ENCODE data around the gene CD83. TPM values are rescaled to one million over a fixed set of nuclear protein-coding genes. Genes with fewer than 3 reads are reported as not detected.

The CD83 gene
- total RNA-seq, 5 donors from 2014 or later (not counting 1 experiment from before 2014, with no cell fraction given), result 6.4 to 30.9 (median 11.6) TPM

GRCh38 chr6:14128746-14129145 lies 11.2 kb downstream of the CD83 start:
- ATAC-seq (replicated peaks in 1 of 4) (no peak), DNase-seq (no peak)
- Histone ChIP-seq H3K9me3 (no peaks in the 10 kb centered on the region), H3K27ac (ENCODE audit: low read length) (no peak overlapping the region), H3K27me3 (replicated peaks in 1 of 2; ENCODE audit: control insufficient read depth in 2 of 2, extremely low read depth in 1 of 2, insufficient read depth in 2 of 2, low read length in 1 of 2) (no peaks in the 10 kb centered on the region), H3K4me3 (ENCODE audit: control insufficient read depth in 1 of 2, extremely low read depth in 1 of 2, low read length in 1 of 2) (no peak overlapping the region), H3K36me3 (ENCODE audit: control insufficient read depth in 2 of 2, extremely low read depth in 1 of 2, insufficient read depth in 1 of 2, low read length in 1 of 2) (peaks cover 3 to 22% of the 10 kb centered on the region in 2 donors), H3K4me1 (ENCODE audit: control insufficient read depth in 1 of 2, extremely low read depth in 1 of 2, insufficient read depth in 2 of 2, low read length in 2 of 2) (no peaks in the 10 kb centered on the region)
- 89% methylated on average over 2 of the region's 4 CpGs for WGBS (ENCODE audit: insufficient coverage)
- ChIA-PET POLR2A (interaction anchor here (0.9 to 1.2 kb wide), 2 partner anchors 10 to 18 kb away, joined by 3 to 6 read pairs; no protein-coding TSS in a partner anchor), CTCF (interaction anchor here in 1 of 2 donors (0.6 kb wide), 1 partner anchor 853 kb away, joined by 3 read pairs; no protein-coding TSS in a partner anchor)
- no peaks in the 10 kb centered on the region for H3K9me3 Mint-ChIP-seq
- H3K27me3 Mint-ChIP-seq, result no peaks in the 10 kb centered on the region
- no peak overlapping the region for H3K4me3 Mint-ChIP-seq
- H3K36me3 Mint-ChIP-seq, result peaks cover 48% of the 10 kb centered on the region
- H3K27ac Mint-ChIP-seq, result no peak overlapping the region
- peaks cover 9 to 32% (median 13%) of the 10 kb centered on the region in 3 donors for H3K4me1 Mint-ChIP-seq

GRCh38 chr6:14129575-14129974 lies 12.0 kb downstream of the CD83 start:
- DNase-seq (peak in 14 of 35 experiments; percentile 7 to 55 (median 18)), ATAC-seq (replicated peaks in 1 of 4) (peak; percentile 57 to 74 (median 71))
- Mint-ChIP-seq H3K27ac (no peak overlapping the region), H3K36me3 (peaks cover 53% of the 10 kb centered on the region), H3K4me1 (peaks cover 9 to 26% (median 13%) of the 10 kb centered on the region in 3 donors), H3K9me3 (no peaks in the 10 kb centered on the region), H3K4me3 (no peak overlapping the region), H3K27me3 (no peaks in the 10 kb centered on the region)
- WGBS (ENCODE audit: insufficient coverage), result 60% methylated on average over 1 of the region's 7 CpGs
- Histone ChIP-seq H3K36me3 (ENCODE audit: control insufficient read depth in 2 of 2, extremely low read depth in 1 of 2, insufficient read depth in 1 of 2, low read length in 1 of 2) (peaks cover 8 to 27% of the 10 kb centered on the region in 2 donors), H3K4me3 (ENCODE audit: control insufficient read depth in 1 of 2, extremely low read depth in 1 of 2, low read length in 1 of 2) (no peak overlapping the region), H3K9me3 (no peaks in the 10 kb centered on the region), H3K4me1 (ENCODE audit: control insufficient read depth in 1 of 2, extremely low read depth in 1 of 2, insufficient read depth in 2 of 2, low read length in 2 of 2) (no peaks in the 10 kb centered on the region), H3K27me3 (replicated peaks in 1 of 2; ENCODE audit: control insufficient read depth in 2 of 2, extremely low read depth in 1 of 2, insufficient read depth in 2 of 2, low read length in 1 of 2) (no peaks in the 10 kb centered on the region), H3K27ac (ENCODE audit: low read length) (no peak overlapping the region)
- ChIA-PET POLR2A (interaction anchor here in 1 of 2 donors (1.2 kb wide), 1 partner anchor 11 kb away, joined by 3 read pairs; no protein-coding TSS in a partner anchor), CTCF (interaction anchor here (0.5 to 1.1 kb wide), 5 partner anchors 15 to 1365 kb away, joined by 3 to 5 read pairs (median 3); no protein-coding TSS in a partner anchor)

- Histone ChIP-seq H3K4me3 (ENCODE audit: control insufficient read depth in 1 of 2, extremely low read depth in 1 of 2, low read length in 1 of 2) (no peak overlapping the region), H3K36me3 (ENCODE audit: control insufficient read depth in 2 of 2, extremely low read depth in 1 of 2, insufficient read depth in 1 of 2, low read length in 1 of 2) (peaks cover 8 to 37% of the 10 kb centered on the region in 2 donors), H3K27ac (ENCODE audit: low read length) (no peak overlapping the region), H3K4me1 (ENCODE audit: control insufficient read depth in 1 of 2, extremely low read depth in 1 of 2, insufficient read depth in 2 of 2, low read length in 2 of 2) (no peaks in the 10 kb centered on the region), H3K27me3 (replicated peaks in 1 of 2; ENCODE audit: control insufficient read depth in 2 of 2, extremely low read depth in 1 of 2, insufficient read depth in 2 of 2, low read length in 1 of 2) (no peaks in the 10 kb centered on the region), H3K9me3 (no peaks in the 10 kb centered on the region)
- ATAC-seq (replicated peaks in 1 of 4), result no peak
- Mint-ChIP-seq H3K9me3 (no peaks in the 10 kb centered on the region), H3K4me3 (no peak overlapping the region), H3K4me1 (peaks cover 9 to 20% (median 13%) of the 10 kb centered on the region in 3 donors), H3K36me3 (peaks cover 53% of the 10 kb centered on the region), H3K27me3 (no peaks in the 10 kb centered on the region), H3K27ac (no peak overlapping the region)
- CTCF ChIA-PET, result no interaction called here
- no peak for DNase-seq
- WGBS (ENCODE audit: insufficient coverage), result 99% methylated on average over 9 of the region's 15 CpGs
- POLR2A ChIA-PET, result interaction anchor here in 1 of 2 donors (1.2 kb wide), 1 partner anchor 12 kb away, joined by 3 read pairs; no protein-coding TSS in a partner anchor
These were observed 13.0 kb downstream of the CD83 start for GRCh38 chr6:14130435-14131075.

- ChIA-PET POLR2A (no interaction called here), CTCF (interaction anchor here in 1 of 2 donors (0.6 kb wide), 1 partner anchor 8 kb away, joined by 5 read pairs; no protein-coding TSS in a partner anchor)
- no peaks in the 10 kb centered on the region for H3K27me3 Mint-ChIP-seq
- no peak overlapping the region for H3K27ac ChIP-seq (ENCODE audit: low read length)
- no peaks in the 10 kb centered on the region for H3K27me3 ChIP-seq (replicated peaks in 1 of 2; ENCODE audit: control insufficient read depth in 2 of 2, extremely low read depth in 1 of 2, insufficient read depth in 2 of 2, low read length in 1 of 2)
- H3K4me3 Mint-ChIP-seq, result no peak overlapping the region
- ATAC-seq (replicated peaks in 1 of 4) (no peak), DNase-seq (no peak)
- 98% methylated on average over 7 of the region's 7 CpGs for WGBS (ENCODE audit: insufficient coverage)
- peaks cover 8 to 44% of the 10 kb centered on the region in 2 donors for H3K36me3 ChIP-seq (ENCODE audit: control insufficient read depth in 2 of 2, extremely low read depth in 1 of 2, insufficient read depth in 1 of 2, low read length in 1 of 2)
- no peaks in the 10 kb centered on the region for H3K9me3 ChIP-seq
- H3K4me1 ChIP-seq (ENCODE audit: control insufficient read depth in 1 of 2, extremely low read depth in 1 of 2, insufficient read depth in 2 of 2, low read length in 2 of 2), result no peaks in the 10 kb centered on the region
- H3K4me1 Mint-ChIP-seq, result peaks cover 9 to 16% (median 13%) of the 10 kb centered on the region in 3 donors
- peaks cover 61% of the 10 kb centered on the region for H3K36me3 Mint-ChIP-seq
- no peak overlapping the region for H3K27ac Mint-ChIP-seq
- no peaks in the 10 kb centered on the region for H3K9me3 Mint-ChIP-seq
- no peak overlapping the region for H3K4me3 ChIP-seq (ENCODE audit: control insufficient read depth in 1 of 2, extremely low read depth in 1 of 2, low read length in 1 of 2)
These were observed 14.0 kb downstream of the CD83 start for GRCh38 chr6:14131579-14131978.

GRCh38 chr6:14132244-14132920 lies 14.8 kb downstream of the CD83 start:
- peaks cover 9 to 16% (median 13%) of the 10 kb centered on the region in 3 donors for H3K4me1 Mint-ChIP-seq
- peaks cover 8 to 44% of the 10 kb centered on the region in 2 donors for H3K36me3 ChIP-seq (ENCODE audit: control insufficient read depth in 2 of 2, extremely low read depth in 1 of 2, insufficient read depth in 1 of 2, low read length in 1 of 2)

GRCh38 chr6:14132921-14133275 lies 15.3 kb downstream of the CD83 start:
- no peaks in the 10 kb centered on the region for H3K27me3 ChIP-seq (replicated peaks in 1 of 2; ENCODE audit: control insufficient read depth in 2 of 2, extremely low read depth in 1 of 2, insufficient read depth in 2 of 2, low read length in 1 of 2)
- H3K27ac ChIP-seq (ENCODE audit: low read length), result no peak overlapping the region
- no peak for ATAC-seq (replicated peaks in 1 of 4)
- peaks cover 9 to 16% (median 13%) of the 10 kb centered on the region in 3 donors for H3K4me1 Mint-ChIP-seq
- no peaks in the 10 kb centered on the region for H3K27me3 Mint-ChIP-seq
- H3K9me3 Mint-ChIP-seq, result no peaks in the 10 kb centered on the region
- H3K27ac Mint-ChIP-seq, result no peak overlapping the region
- no peak overlapping the region for H3K4me3 Mint-ChIP-seq
- POLR2A ChIA-PET, result no interaction called here
- no peak for DNase-seq
- WGBS (ENCODE audit: insufficient coverage), result 100% methylated on average over 1 of the region's 4 CpGs
- no peaks in the 10 kb centered on the region for H3K4me1 ChIP-seq (ENCODE audit: control insufficient read depth in 1 of 2, extremely low read depth in 1 of 2, insufficient read depth in 2 of 2, low read length in 2 of 2)
- H3K36me3 Mint-ChIP-seq, result peaks cover 61% of the 10 kb centered on the region
- CTCF ChIA-PET, result interaction anchor here in 1 of 2 donors (0.5 kb wide), 1 partner anchor 9 kb away, joined by 3 read pairs; no protein-coding TSS in a partner anchor
- peaks cover 8 to 44% of the 10 kb centered on the region in 2 donors for H3K36me3 ChIP-seq (ENCODE audit: control insufficient read depth in 2 of 2, extremely low read depth in 1 of 2, insufficient read depth in 1 of 2, low read length in 1 of 2)
- H3K4me3 ChIP-seq (ENCODE audit: control insufficient read depth in 1 of 2, extremely low read depth in 1 of 2, low read length in 1 of 2), result no peak overlapping the region
- no peaks in the 10 kb centered on the region for H3K9me3 ChIP-seq

More at GRCh38 chr6:14132244-14132920, 14.8 kb downstream of the CD83 start:
- Mint-ChIP-seq H3K27me3 (no peaks in the 10 kb centered on the region), H3K36me3 (peaks cover 61% of the 10 kb centered on the region), H3K4me3 (no peak overlapping the region), H3K27ac (no peak overlapping the region), H3K9me3 (no peaks in the 10 kb centered on the region)
- Histone ChIP-seq H3K9me3 (no peaks in the 10 kb centered on the region), H3K4me3 (ENCODE audit: control insufficient read depth in 1 of 2, extremely low read depth in 1 of 2, low read length in 1 of 2) (no peak overlapping the region), H3K4me1 (ENCODE audit: control insufficient read depth in 1 of 2, extremely low read depth in 1 of 2, insufficient read depth in 2 of 2, low read length in 2 of 2) (no peaks in the 10 kb centered on the region), H3K27me3 (replicated peaks in 1 of 2; ENCODE audit: control insufficient read depth in 2 of 2, extremely low read depth in 1 of 2, insufficient read depth in 2 of 2, low read length in 1 of 2) (no peaks in the 10 kb centered on the region), H3K27ac (ENCODE audit: low read length) (no peak overlapping the region)
- POLR2A ChIA-PET, result no interaction called here
- WGBS (ENCODE audit: insufficient coverage), result 98% methylated on average over 7 of the region's 10 CpGs
- no peak for ATAC-seq (replicated peaks in 1 of 4)
- no peak for DNase-seq
- CTCF ChIA-PET, result interaction anchor here in 1 of 2 donors (0.6 kb wide), 1 partner anchor 9 kb away, joined by 5 read pairs; no protein-coding TSS in a partner anchor

Data from T-cell (primary cell).